NCI-H524 (cell line): ENCODE results near the gene NR2C1.

ENCODE experiments used
- DNase-seq, 2 experiments: peaks; one replicate each; lab custom pipeline; 2025; lab: John Stamatoyannopoulos, UW

NR2C1 gene

DNA sequence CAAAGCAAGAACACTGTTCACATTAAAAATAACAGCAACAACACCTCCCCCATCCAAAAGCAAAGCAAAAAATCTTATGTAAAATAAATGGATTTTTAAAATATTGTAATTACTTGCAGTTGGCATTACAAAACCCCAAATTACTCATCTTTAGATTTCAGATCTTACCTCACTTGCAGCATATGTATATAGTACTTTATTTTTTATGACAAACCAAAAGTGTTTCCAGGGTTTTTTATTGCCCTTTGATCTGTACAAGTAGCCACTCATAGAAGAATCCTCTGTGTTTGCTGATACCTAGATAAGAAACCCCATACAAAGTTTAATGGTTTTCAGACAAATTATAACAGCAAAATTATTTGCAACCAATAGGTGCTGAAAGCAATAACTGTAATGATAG is 12.2 kb upstream of the NR2C1 start:
- no peak for DNase-seq

DNA sequence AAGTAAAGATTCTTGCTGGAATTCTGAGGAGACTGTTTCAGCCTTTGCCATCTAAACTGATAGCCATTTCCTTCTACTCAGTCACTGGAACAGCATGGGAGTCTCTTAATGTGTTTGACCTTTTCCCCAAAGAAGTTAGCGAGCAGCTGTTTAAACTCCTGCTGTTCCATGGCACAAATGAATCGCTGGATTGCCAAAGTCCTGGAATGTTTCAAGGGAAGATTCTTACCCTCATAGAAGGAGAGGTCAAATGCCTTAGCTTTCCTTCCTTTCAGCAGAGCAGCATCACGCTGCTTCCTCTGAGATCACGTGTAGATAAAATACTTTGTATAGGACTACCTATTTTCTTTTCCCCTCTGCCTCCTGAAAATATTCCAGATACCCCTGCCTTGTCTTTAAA is 10.5 kb upstream of the NR2C1 start:
- no peak for DNase-seq

DNA sequence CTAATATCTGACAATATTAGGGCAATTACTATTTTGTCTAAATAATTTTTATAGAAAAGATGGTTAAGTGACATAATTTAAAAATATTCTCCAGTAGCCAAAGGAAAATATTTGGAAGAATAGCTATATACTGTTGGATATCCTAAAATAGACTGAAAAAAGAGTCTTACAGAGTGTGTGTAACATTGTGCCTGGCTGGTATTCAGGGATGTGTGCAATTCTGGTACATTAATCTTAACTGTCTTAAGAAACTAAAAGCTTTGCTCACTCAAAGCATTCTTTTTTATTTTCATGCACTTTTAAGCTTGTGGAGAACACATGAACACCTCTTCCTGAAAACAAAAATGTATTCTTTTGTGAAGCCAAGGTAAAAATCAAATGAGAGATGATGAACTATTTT is 10.1 kb upstream of the NR2C1 start:
- DNase-seq, result no peak

- DNase-seq, result no peak
Observed at GRCh38 chr12:95077341-95077740, 3.9 kb upstream of the NR2C1 start.

DNA sequence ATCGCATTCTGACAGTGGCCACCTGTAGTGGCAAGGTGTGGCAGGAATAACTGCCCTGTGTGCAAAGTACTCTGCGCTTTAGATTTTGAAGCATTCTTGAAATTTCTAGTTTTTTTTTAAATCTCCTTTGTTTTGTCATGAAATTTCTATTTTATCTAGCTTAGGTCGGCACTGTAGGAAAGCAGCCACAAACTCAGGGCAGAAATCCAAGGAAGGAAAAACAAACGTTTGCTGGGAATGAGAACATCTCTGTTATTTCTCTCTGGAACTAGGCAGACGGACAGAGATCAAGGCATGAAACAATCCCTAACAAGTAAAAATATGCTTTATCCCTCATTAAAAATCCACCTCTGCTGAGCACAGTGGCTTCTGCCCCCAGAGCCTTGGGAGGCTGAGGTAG is 1.3 kb upstream of the NR2C1 start:
- no peak for DNase-seq

GRCh38 chr12:95073698-95074520 is 491 bp upstream of the NR2C1 start:
- no peak for DNase-seq

GRCh38 chr12:95070378-95070777 is 3.0 kb downstream of the NR2C1 start:
- no peak for DNase-seq

GRCh38 chr12:95066091-95066855 is 7.1 kb downstream of the NR2C1 start:
- no peak for DNase-seq

GRCh38 chr12:95060951-95061350 is 12.5 kb downstream of the NR2C1 start:
- no peak for DNase-seq

DNA sequence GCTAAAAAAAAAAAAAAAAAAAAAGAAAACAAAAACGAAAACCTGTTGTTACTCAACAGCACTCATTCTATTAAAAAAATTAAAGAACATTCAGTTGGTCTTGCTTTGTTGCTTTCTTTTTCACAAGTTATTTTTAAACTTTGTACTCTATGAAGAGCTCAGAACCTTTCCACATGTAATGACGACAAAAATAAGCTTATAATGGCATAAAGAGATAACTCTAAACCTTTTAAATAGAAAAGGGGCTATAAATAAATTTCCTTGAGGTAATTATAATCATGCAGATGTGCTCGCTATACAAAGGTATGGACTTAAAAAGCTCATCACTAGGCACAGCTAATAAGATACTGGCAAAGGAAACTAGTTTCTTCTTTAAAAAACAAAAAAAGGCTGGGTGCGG is 13.4 kb downstream of the NR2C1 start:
- no peak for DNase-seq

DNA sequence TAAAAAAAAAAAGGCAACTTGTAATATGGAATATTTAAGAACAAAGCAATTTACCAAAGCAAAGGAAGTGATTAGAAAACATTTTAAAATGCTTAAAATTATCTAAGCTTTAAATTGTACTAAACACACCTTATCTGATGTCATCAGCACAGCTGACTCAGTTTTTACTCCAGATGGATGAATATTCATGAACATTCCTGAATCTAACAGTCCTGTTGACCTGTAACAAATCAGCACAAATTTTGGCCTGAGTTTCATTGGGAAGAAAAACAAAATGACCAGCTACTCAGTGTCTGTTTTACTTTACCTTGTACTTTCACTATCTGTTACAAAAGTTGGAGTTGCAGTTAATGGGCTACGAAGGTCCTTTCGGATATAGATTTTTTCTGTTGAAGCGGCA is 16.0 kb downstream of the NR2C1 start:
- no peak for DNase-seq

DNA sequence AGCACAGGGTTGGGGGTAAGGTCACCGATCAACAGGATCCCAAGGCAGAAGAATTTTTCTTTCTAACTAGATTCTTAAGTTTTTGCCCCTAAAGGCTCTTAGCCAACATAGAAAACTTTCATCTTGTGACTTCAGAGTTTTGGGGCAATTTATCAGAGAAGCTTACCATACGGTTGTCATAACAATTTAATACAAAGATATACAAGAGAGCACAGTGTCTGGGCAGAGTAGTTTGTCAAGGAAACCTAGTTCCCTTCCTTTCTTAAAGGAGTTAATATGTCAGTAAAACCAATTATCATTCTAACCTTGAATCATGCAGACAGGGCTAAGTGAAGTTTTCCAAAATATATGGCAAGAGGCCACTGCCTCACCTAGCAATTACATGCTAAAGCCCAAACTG is 18.4 kb downstream of the NR2C1 start:
- DNase-seq, result no peak

DNA sequence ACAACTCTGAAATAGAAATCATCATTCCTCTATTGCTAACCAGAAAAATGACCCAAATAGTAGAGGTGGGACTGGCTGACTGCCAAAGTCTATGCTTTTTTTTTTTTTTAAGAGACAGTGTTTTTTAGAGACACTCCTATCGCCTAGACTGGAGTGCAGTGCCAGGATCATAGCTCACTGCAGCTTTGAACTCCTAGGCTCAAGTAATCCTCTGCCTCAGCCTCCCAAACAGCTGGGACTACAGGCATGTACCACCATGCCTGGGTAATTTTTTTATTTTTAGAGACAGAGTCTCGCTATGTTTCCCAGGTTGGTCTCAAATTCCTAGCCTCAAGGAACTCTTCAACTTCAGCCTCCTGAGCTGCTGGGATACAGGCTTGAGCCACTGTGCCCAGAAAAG is 19.2 kb downstream of the NR2C1 start:
- peak; percentile 21 to 47 for DNase-seq

DNA sequence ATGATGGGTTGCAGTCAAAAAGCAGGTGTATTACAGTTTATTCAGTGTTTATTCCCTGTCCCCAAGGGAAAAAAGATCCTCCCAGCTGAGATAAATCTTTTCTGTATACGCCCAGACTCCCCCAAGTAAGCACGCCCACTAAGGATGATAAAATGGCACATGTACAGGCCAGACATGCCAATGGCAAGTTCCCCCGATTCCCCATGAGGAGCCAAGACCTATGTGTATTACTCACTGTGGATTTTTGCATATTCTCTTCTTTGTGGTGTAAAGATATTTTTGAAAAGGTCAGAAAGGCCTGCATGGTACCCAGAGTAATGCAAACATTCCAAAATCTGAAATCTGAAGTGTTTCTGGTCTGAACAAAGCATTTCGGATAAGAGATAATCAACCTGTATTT is 22.2 kb downstream of the NR2C1 start:
- DNase-seq, result no peak

DNA sequence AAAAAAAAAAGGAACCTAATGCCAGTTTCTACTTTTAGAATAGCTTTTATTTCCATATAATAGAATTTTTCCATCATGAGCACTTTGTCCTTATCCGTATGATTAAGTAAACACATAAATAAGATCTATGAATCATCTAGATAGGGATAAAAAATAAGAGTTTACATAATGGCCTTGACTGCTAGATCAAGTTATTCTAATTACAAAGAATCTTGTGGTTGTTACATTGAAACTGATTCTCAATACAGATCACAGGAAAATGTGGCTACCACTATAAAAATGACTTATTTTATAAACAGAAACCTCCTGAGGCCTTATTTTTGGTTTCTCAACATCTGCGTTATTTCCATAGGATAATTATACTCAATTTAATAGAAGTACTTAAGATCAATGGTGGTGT is 35.5 kb downstream of the NR2C1 start:
- no peak for DNase-seq

DNA sequence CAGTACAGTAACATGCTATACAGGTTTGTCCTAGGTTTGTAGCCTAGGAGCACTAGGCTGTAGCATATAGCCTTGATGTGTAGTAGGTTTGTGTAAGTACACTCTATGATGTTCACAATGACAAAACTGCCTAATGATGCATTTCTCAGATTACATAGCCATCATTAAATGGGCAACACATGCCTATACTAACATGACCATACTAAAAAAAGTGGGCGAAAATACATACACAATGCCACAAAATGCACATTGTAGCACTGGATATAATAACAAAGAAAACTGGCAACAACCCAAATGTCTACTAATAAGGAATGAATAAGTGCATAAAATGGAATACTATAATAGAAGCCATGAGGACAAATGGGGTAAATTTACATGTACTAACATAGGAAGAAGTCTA is 38.7 kb downstream of the NR2C1 start:
- DNase-seq, result no peak

DNA sequence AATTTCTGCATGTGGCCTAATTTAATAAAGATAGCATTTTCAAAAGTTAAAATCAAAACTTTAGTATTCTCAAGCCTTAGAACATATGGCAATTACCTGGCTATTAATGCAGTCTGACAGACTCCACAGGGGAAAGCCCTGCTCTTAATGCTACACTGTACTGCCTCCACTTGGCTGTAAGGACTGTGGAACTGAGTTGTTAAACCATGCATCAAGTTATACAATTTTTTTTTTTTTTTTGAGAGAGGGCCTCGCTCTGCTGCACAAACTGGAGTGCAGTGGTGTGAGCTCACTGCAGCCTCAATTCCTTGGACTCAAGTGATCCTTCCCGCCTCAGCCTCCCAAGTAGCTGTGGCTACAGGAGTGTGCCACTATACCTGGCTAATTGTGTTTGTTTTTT is 50.9 kb downstream of the NR2C1 start:
- no peak for DNase-seq

DNA sequence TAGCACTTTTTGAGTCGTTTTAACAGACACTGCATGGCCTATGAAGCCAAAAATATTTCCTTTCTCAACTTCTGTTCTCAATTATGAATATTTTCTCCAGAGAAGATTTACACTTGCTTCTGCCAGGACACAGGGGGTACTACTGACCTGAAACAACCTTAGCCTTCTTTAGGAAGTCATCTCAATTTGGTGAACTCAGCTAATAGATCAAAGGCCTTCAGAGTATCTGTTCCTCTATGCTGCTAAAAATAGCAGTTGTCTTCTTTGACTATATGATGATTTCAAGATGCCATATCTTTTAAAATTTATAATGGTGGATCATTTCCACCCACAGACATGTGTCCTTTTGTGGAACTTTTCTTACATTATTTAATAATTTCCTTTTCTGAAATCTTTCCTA is 55.9 kb downstream of the NR2C1 start:
- no peak for DNase-seq

GRCh38 chr12:95016120-95016519 is 57.3 kb downstream of the NR2C1 start:
- no peak for DNase-seq

GRCh38 chr12:95014554-95014953 is 58.9 kb downstream of the NR2C1 start:
- DNase-seq, result no peak

- no peak for DNase-seq
Observed at GRCh38 chr12:95006206-95006605, 67.2 kb downstream of the NR2C1 start.

- DNase-seq, result no peak
Observed at GRCh38 chr12:95004610-95005009, 68.8 kb downstream of the NR2C1 start.

DNA sequence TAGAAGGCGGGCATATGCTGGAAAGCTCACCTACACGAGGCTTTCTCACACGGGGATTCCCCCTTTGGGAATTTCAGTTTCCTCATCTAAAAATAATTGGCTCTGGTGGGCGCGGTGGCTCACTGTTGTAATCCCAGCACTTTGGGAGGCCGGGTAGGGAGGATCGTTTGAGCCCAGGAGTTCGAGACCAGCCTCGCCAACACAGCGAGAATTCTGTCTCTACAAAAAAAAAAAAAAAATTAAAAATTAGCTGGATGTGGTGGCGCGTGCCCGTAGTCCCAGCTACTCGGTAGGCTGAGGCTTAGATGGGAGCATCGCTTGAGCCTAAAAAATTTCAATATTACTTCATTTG is 69.5 kb downstream of the NR2C1 start:
- DNase-seq, result no peak
